ENCODE data around the gene NOS3.

Gene NOS3

GRCh38 chr7:150990416-150991186, at the start of gene NOS3:
Gene NOS3 (plus strand): TSS chr7:150991017. CDS start chr7:150993804, 2,787 bp downstream.
- no peak for DNase-seq (ENCODE audit: low read depth in 1 of 2, low spot score in 1 of 2)

DNA sequence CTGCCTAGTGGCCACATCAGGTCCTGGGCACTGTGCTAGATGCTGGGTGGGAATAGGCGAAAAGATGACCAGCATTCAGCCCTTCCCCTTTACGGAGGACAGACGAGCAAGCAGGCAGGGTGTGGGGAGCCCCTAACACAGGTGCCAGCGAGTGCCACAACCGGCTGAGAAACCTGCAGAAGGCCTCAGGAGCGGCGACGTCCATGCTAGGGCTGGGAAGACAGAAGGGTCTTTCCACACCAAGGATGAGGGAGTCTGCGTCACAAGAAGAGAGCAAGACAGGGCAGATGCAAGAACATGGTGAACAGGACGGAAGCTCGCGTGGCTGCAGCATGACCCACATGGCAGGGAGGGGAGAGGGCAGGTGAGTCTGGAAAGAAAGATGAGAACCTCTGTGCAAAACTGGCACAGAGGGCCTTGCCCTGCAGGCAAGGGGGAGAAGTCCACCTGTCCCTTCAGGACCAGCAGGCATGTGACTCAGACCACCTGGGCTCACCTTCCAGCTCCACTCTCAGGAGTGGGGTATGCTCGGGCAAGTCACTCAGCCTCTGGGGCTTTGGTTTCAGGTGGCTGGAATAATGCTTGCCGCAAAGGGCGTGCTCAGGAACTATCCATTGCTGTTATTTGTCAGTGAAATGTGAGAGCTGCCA, 49.3 kb upstream of the NOS3 start:
- DNase-seq (ENCODE audit: low read depth in 1 of 2, low spot score in 1 of 2): no peak

DNA sequence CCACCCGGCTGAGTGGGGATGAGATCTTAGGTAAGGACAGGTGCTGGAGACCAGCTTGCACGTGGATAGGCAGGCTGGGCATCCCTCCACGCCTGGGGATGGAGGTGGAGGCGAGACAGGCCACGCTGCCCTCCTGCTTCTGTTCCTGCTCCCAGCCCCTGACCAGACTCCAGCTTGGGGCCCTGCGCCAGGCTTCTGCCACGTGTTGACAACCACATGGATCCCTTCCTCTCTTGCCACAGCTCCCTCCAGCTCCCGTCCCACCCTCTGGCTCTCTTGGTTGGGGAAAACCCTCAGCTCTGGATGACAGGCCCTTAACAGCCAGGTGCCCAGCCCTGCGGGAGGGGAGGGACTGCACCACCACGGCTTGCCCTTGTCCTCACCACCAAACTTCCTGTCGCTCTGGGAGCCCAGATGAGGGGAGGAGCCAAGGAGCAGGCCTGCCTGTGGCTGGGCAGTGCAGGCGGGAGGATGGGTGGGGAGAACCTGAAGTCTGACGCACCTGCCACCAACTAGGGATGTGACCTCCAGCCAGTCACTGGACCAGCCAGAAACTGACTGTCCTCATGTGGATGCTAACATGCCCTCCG, 48.7 kb upstream of the NOS3 start:
- peak in 1 of 2 donors; percentile 14 for DNase-seq (ENCODE audit: low read depth in 1 of 2, low spot score in 1 of 2)

DNA sequence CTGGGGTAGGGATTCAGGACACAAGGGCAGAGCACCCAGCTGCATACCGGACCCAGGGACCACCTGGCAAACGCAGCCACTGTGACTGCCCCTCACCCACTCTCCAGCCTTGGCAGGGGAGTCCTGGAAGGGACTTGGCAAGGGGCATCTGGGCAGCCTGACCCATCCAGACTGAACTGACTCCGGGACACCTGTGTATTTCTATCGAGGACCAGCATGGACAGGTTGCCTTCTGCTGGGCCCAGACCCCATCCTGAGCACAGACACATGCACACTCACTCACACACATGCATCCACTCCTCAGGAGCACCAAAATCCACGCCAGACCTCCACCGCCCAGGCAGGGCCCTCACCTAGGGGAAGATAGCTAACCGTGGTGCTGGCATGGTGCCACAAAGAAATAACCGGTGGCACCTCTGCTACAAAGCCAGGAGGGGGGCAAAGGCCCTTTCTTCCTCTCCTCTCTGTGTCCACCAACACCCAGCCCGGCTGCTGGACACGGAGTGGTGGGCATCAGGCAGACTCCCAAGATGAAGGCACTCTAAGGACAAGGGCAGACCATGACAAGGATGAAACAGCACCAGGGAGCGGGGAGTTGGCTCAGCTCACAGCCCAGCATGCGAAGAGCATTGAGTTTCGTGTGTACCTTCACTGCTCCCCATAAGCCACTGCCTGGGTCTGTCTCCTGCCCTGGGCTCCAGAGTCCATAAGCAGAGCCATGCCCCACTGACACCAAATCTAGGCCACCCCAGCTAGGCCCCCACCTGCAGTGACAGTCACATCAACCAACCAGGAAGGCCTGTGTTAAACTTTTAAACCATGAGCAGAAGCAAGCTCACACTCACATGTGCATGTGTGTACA, 48.0 kb upstream of the NOS3 start:
- DNase-seq (ENCODE audit: low read depth in 1 of 2, low spot score in 1 of 2): no peak

DNA sequence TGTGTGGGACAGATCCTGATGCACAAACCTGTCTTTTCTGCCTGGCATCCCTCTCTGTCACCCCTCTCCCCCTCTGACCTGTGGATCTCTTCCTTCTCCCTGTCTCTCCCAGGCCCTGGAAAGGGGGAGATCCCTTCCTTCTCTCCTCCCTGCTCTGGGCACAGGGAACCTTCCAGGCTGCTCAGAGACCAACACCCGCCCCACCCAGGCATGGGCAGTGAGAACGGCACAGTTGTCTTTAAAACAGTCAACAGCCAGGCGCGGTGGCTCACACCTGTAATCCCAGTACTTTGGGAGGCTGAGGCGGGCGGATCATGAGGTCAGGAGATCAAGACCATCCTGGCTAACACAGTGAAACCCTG, 47.4 kb upstream of the NOS3 start:
- DNase-seq (ENCODE audit: low read depth in 1 of 2, low spot score in 1 of 2): no peak

- DNase-seq (ENCODE audit: low read depth in 1 of 2, low spot score in 1 of 2): no peak
Observed at GRCh38 chr7:150944066-150945042, 46.5 kb upstream of the NOS3 start.

GRCh38 chr7:150945171-150945852, 45.5 kb upstream of the NOS3 start:
- no peak for DNase-seq (ENCODE audit: low read depth in 1 of 2, low spot score in 1 of 2)

- no peak for DNase-seq (ENCODE audit: low read depth in 1 of 2, low spot score in 1 of 2)
Observed at GRCh38 chr7:150945853-150946420, 44.9 kb upstream of the NOS3 start.

DNA sequence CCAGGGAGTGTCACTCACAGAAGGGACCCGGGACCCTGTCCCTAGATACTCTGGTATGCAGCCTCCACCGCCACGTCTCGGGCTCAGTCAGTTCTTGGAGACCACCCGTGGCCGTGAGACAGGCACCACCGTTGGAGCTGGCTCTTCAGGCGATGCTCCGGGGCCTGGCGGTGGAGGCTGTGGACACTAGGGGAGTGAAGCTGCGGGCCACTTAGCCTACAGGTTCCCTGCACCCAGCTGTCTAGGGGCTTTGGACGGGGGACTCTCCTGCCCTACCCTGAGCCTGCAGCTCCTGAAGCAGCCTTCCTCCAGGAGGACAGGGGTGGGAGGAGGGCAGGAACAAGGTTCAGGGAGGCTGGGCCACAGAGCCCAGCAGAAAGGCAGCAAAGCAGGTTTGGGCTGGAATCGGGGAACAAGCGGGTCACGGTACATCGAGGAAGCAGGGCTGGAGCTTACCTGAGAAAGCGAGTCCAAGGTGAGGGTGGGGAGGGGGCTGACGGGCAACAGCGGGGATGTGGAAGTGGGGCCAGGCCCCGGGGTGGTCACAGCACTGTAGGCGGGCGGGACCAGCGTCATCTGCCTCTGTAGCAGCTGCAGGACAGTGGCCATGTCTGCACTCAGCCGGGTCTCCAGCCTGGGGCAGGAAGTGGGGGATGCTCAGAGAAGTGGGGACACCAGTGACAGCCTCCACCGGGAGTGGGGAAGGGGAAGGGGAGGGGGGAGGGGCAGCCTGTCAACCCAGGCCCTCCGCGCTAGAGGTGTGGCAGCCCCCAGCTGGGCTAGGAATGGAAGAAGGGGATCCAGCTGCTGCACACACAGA, 44.2 kb upstream of the NOS3 start:
- DNase-seq (ENCODE audit: low read depth in 1 of 2, low spot score in 1 of 2): no peak

DNA sequence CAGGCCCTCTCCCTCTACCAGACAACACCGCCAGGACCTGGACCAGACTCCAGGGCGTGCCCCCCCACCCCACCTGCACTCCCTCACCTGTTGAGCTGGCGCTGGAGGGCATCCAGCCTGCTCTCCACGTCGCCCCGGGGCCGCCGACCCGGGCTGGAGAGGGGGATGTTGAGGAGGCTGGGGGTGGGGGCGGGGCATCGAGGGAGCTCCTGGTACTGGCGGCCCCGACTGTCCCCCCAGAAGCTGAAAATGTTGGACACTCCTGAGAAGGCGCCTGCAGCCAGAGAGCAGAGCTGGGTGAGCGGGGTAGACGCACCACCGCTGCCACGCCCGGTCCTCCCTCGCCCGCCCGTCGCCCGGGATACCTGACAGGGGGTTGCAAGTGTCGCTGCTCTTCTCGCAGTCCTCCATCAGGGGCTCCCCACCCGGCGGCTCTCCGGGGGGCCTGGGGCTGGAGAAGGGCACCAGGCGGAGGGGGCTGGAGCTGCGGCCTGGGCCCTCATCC, 43.5 kb upstream of the NOS3 start:
- no peak for DNase-seq (ENCODE audit: low read depth in 1 of 2, low spot score in 1 of 2)

DNA sequence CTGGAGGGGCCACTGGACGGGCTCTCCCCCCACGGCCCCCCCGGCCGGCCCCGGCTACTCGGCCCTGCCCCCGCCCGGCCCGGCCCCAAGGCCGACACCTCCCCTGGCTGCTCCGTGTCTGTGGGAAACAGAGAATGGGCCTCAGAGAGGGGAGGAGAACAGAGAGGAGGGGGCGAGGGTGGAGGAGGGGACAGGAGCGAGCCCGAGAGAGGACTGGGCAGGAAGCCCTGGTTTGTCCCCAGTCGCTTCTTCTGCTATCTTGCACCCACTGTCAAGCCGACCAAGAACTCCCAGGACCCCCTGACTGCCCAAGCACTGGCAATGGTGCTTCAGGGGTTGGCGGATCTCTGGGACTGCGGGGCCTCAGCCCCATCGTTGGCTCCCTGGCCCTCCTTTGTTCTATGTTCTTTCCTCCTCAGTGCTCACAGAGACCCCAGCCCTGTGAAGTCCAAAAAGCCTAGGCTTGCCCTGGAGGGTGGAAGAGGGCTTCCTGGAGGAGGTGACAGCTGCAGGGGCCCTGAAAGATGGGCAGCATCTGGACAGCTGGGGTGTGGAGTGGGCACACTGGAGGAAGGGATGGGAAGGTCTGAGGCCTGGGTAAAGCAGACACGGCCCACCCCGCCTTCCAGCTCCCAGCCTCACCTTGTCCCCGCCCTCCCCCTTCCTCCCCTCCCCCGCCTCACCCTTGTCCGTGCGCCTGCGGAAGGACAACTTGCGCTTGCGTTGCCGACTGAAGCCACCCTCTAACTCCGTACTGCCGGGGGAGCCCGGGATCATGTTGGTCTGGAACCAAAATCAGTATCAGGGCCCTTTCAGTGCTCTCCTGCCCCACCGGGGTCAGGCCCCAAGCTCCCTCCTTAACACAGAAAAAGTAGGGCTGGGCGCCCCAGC, 42.8 kb upstream of the NOS3 start:
- DNase-seq (ENCODE audit: low read depth in 1 of 2, low spot score in 1 of 2): no peak

DNA sequence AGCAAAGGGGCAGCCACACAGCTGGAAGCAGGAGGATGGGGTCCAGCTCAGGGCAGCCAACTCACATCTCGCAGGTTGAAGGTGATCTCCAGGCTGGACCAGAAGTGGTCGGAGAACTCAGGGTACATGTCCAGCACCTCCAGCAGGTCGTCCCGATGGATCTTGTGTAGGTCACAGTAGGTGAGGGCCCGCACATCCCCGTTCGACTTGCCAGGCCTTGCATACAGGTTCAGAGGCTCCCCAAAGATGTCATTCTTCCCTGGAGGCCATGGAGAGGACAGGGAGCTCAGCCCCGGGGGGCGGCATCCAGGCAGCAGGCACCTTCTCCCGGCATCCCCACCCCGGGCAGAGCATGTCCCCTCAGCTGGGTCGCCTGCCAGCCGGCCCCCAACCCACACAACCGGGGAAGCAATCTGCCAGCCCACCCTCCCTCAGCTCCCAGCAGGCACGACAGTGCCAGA, 42.0 kb upstream of the NOS3 start:
- DNase-seq (ENCODE audit: low read depth in 1 of 2, low spot score in 1 of 2): no peak

DNA sequence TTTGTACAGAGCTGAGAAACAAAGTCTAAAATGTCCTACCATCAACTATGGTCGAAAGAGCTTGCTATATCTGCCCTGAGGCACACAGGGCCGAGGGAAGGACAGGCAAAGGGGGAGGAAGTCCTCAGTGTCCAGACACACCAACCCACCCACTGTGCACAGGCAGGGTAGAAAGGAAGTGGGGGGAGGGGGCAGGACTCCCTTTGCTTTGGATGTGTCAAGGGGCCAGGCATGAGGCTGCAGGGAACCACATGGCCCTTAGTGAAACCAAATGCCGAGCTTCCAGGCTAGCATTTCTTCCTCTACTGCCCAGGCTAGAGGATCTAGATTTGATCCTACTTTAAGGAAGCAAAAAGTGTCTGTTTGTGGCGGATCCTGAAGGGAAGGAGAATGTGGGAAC, 41.3 kb upstream of the NOS3 start:
- no peak for DNase-seq (ENCODE audit: low read depth in 1 of 2, low spot score in 1 of 2)

DNA sequence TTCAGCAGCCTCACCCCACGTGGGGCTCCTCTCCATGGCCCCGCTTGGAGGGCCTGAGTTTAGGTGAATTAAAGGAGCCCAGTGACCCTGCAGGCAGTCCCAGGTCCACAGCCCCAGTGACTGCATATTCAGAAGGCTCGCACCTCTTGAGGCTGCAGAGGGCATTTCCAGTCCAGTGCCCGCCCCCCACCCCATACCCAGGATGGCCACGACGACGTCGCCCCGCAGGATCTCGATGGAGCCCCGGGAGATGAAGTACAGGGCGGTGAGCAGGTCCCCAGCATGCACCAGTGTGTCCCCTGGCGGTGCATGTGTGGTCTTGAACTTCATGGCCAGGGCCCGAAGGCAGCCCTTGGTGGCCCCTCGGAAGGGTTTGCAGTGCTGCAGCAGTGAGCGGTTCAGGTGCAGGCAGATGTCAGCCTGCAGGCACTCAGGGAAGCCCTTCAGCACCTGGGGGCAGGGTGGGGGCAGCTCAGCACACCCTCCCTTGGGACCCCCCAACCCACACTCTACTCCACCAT, 40.8 kb upstream of the NOS3 start:
- no peak for DNase-seq (ENCODE audit: low read depth in 1 of 2, low spot score in 1 of 2)

DNA sequence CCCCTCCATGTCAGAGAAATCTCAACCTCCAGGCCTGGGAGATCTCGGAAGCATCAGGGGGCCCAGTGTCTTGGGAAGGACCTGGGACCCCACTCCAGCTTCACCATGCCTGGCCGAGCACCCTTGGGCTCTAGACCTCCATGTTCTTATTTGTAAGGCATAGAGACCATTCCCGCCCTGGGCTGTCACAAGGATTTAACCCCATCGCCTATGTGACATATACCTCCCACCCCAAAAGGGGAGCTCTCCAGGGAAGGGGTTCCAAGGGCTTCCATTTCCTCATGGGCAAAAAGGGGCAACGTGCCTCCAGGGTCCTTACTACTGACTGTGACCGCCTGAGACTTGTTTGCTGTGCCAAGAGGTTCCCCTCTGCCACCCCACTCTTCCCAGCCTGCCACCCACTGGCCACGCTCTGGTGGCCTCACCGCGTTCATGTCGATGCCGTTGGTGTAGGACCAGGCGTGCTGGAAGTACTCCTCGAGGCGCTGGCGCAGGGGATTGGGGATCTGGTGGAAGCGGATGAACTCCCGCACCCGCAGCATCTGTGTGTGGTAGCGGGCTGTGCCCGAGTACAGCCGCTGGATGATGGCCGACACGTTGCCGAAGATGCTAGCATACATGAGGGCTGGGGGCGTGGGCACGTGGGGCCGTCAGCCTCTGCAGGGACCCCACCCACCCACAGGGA, 40.2 kb upstream of the NOS3 start:
- no peak for DNase-seq (ENCODE audit: low read depth in 1 of 2, low spot score in 1 of 2)

DNA sequence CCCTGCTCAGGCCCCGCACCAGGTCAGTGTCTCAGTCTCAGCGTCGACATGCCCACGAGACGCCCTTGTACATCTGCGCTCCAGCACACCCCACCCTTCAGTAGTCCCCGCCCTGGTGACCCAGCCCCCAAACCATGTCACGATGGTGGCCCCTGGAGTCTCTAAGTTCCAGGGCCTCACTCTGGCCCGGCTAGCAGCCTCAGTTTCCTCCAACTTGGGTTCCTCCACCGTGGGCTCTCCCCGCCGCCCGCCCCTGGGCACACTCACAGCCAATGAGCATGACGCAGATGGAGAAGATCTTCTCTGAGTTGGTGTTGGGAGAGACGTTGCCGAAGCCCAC, 39.7 kb upstream of the NOS3 start:
- DNase-seq (ENCODE audit: low read depth in 1 of 2, low spot score in 1 of 2): no peak

DNA sequence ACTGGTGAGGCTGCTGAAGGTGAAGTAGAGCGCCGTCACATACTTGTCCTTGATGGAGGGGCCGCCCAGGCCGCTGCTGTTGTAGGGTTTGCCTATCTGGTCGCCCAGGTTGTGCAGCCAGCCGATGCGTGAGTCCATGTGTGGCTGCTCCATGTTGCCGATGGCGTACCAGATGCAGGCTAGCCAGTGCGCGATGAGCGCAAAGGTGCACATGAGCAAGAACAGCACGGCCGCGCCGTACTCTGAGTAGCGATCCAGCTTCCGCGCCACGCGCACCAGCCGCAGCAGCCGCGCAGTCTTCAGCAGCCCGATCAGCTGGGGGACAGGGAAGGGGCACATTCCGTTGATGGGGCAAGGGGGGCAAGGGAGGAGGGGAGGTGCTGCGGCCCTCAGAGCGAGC, 39.3 kb upstream of the NOS3 start:
- no peak for DNase-seq (ENCODE audit: low read depth in 1 of 2, low spot score in 1 of 2)
